ENCODE results near the gene CD9.

The CD9 gene

GRCh38 chr12:6257007-6257406, 56.8 kb downstream of the CD9 start:
- DNase-seq (ENCODE audit: low read depth in 1 of 2, low spot score in 1 of 2), result no peak
- in situ Hi-C loops (cut with HindIII; ENCODE audit: low pct_unique_long_range_greater_than_20kb, low sequenced_read_pairs), result no loop called here
- no peak for TF ChIP-seq JUND (IDR thresholded peaks at IDR 0.05; ENCODE audit: low read depth)

- TF ChIP-seq JUND (IDR thresholded peaks at IDR 0.05; ENCODE audit: low read depth), result no peak
- DNase-seq (ENCODE audit: low read depth in 1 of 2, low spot score in 1 of 2), result no peak
- in situ Hi-C loops (cut with HindIII; ENCODE audit: low pct_unique_long_range_greater_than_20kb, low sequenced_read_pairs), result no loop called here
These were observed 62.0 kb downstream of the CD9 start for GRCh38 chr12:6262211-6262610.

- in situ Hi-C loops (cut with HindIII; ENCODE audit: low pct_unique_long_range_greater_than_20kb, low sequenced_read_pairs), result no loop called here
- DNase-seq (ENCODE audit: low read depth in 1 of 2, low spot score in 1 of 2), result peak in 1 of 2 experiments; percentile 52
- no peak for TF ChIP-seq JUND (IDR thresholded peaks at IDR 0.05; ENCODE audit: low read depth)
These were observed 62.4 kb downstream of the CD9 start for GRCh38 chr12:6262623-6263022.

- no peak for TF ChIP-seq JUND (IDR thresholded peaks at IDR 0.05; ENCODE audit: low read depth)
- in situ Hi-C loops (cut with HindIII; ENCODE audit: low pct_unique_long_range_greater_than_20kb, low sequenced_read_pairs), result no loop called here
- no peak for DNase-seq (ENCODE audit: low read depth in 1 of 2, low spot score in 1 of 2)
These were observed 63.7 kb downstream of the CD9 start for GRCh38 chr12:6263931-6264330.

- peak in 1 of 2 experiments; percentile 86 for DNase-seq (ENCODE audit: low read depth in 1 of 2, low spot score in 1 of 2)
- TF ChIP-seq JUND (IDR thresholded peaks at IDR 0.05; ENCODE audit: low read depth), result no peak
These were observed 64.3 kb downstream of the CD9 start for GRCh38 chr12:6264402-6265037.

GRCh38 chr12:6265038-6265405, 64.8 kb downstream of the CD9 start:
- no peak for TF ChIP-seq JUND (IDR thresholded peaks at IDR 0.05; ENCODE audit: low read depth)
- in situ Hi-C loops (cut with HindIII; ENCODE audit: low pct_unique_long_range_greater_than_20kb, low sequenced_read_pairs), result no loop called here
- DNase-seq (ENCODE audit: low read depth in 1 of 2, low spot score in 1 of 2), result no peak

More at GRCh38 chr12:6264402-6265037, 64.3 kb downstream of the CD9 start:
- in situ Hi-C loops (cut with HindIII; ENCODE audit: low pct_unique_long_range_greater_than_20kb, low sequenced_read_pairs), result no loop called here

- in situ Hi-C loops (cut with HindIII; ENCODE audit: low pct_unique_long_range_greater_than_20kb, low sequenced_read_pairs), result no loop called here
- no peak for TF ChIP-seq JUND (IDR thresholded peaks at IDR 0.05; ENCODE audit: low read depth)
- no peak for DNase-seq (ENCODE audit: low read depth in 1 of 2, low spot score in 1 of 2)
These were observed 66.4 kb downstream of the CD9 start for GRCh38 chr12:6266541-6266966.

GRCh38 chr12:6266971-6267721, 66.9 kb downstream of the CD9 start:
- no peak for DNase-seq (ENCODE audit: low read depth in 1 of 2, low spot score in 1 of 2)
- in situ Hi-C loops (cut with HindIII; ENCODE audit: low pct_unique_long_range_greater_than_20kb, low sequenced_read_pairs), result no loop called here
- TF ChIP-seq JUND (IDR thresholded peaks at IDR 0.05; ENCODE audit: low read depth), result no peak

- TF ChIP-seq JUND (IDR thresholded peaks at IDR 0.05; ENCODE audit: low read depth), result no peak
- in situ Hi-C loops (cut with HindIII; ENCODE audit: low pct_unique_long_range_greater_than_20kb, low sequenced_read_pairs), result no loop called here
- DNase-seq (ENCODE audit: low read depth in 1 of 2, low spot score in 1 of 2), result no peak
These were observed 68.4 kb downstream of the CD9 start for GRCh38 chr12:6268484-6269157.

GRCh38 chr12:6269986-6270385, 69.8 kb downstream of the CD9 start:
- DNase-seq (ENCODE audit: low read depth in 1 of 2, low spot score in 1 of 2), result no peak
- TF ChIP-seq JUND (IDR thresholded peaks at IDR 0.05; ENCODE audit: low read depth), result no peak
- in situ Hi-C loops (cut with HindIII; ENCODE audit: low pct_unique_long_range_greater_than_20kb, low sequenced_read_pairs), result no loop called here

- no peak for TF ChIP-seq JUND (IDR thresholded peaks at IDR 0.05; ENCODE audit: low read depth)
- DNase-seq (ENCODE audit: low read depth in 1 of 2, low spot score in 1 of 2), result no peak
- in situ Hi-C loops (cut with HindIII; ENCODE audit: low pct_unique_long_range_greater_than_20kb, low sequenced_read_pairs), result no loop called here
These were observed 71.1 kb downstream of the CD9 start for GRCh38 chr12:6271281-6271680.

- no peak for TF ChIP-seq JUND (IDR thresholded peaks at IDR 0.05; ENCODE audit: low read depth)
- in situ Hi-C loops (cut with HindIII; ENCODE audit: low pct_unique_long_range_greater_than_20kb, low sequenced_read_pairs), result no loop called here
- DNase-seq (ENCODE audit: low read depth in 1 of 2, low spot score in 1 of 2), result peak in 1 of 2 experiments; percentile 30
These were observed 72.4 kb downstream of the CD9 start for GRCh38 chr12:6272300-6273204.

Data from T47D (cell line).